ENCODE data around the gene MPZL2.

Gene MPZL2

DNA sequence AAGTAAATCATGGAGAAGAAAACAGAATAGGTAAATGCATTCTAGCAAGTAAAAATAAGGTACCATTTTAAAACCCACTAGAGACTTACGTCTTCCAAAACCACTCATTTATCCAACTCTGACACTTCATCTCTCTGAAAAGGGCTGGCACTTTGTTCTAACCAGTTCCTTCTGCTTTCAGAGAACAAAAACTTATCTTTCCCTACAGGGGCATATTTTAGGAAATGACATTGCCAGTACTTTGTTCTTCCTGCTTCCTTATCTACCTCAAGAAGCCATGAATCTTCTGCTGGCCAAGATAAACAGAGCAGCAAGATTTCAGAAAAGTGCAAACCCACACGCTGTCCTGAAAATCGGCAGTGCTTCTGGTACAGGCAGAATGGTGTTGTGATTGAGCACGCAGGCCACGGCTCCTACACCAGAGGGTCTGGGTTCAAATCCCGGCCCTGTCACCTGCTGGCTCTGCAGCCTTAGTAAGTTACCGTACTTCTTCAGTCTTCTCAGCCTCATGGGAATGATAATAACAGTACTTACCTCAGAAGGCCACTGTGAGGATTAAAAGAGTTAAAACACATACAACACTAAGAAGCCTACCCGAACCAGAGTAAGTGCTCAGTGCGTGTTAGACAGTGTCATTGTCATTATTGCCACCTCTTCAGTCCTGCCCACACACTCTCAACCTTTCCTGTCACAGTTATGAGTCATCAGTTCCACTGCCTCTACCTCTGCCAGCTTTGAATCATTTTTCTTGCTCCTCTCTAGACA, 22.9 kb downstream of the MPZL2 start:
- peak; percentile 69 to 74 for DNase-seq

DNA sequence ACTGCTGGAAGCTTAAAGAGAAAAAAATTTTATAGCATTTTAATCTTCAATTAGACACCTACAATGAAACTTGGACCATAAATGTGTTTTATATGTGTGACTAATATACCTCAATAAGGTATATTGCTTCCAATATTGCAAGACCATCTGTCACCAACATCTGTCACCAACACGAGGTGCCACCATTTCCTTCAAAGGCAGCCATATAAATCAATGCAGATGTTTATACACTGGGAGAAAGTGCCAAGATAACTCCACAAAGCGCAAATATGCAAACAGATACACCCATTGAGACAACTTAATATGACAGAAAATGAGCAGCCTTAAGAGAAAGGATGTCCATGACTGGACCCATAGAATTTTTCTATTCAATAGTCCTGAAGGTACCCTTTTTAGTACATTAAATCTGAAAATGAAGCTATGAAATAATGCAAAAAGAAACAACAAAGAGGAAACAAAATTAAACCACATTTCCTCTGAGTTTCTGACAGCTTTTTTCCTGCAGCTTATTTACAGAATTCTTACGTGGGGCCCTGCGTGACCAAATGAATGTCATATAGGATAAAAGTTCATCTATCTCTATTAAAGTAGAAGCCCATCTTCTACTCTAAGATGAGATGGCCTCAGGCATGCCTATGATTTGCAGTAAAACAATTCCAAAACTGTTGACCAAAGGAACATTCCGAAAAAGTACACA, 24.4 kb downstream of the MPZL2 start:
- no peak for DNase-seq

- no peak for DNase-seq
These were observed 25.2 kb downstream of the MPZL2 start for GRCh38 chr11:118238929-118239328.

GRCh38 chr11:118238421-118238820, 25.7 kb downstream of the MPZL2 start:
- no peak for DNase-seq

GRCh38 chr11:118236170-118236569, 27.9 kb downstream of the MPZL2 start:
- no peak for DNase-seq

DNA sequence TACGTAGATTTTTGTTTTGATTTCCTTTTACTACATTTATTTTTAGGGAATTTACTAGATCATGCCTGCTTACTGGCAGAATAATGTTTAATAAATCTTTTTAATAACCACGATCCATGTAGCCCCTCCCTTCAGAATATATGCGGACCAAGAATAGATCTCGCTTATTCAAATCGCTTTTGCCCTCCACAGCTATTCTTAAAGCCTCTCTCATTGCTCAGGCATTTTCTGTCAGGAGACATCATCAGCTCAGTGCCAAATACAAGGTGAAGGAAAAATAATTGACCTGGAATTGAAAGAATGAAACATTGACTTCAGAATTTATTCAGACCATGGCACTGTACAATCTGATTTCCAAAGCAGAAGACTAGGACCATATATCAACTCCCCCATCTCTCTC, 29.3 kb downstream of the MPZL2 start:
- DNase-seq: no peak

DNA sequence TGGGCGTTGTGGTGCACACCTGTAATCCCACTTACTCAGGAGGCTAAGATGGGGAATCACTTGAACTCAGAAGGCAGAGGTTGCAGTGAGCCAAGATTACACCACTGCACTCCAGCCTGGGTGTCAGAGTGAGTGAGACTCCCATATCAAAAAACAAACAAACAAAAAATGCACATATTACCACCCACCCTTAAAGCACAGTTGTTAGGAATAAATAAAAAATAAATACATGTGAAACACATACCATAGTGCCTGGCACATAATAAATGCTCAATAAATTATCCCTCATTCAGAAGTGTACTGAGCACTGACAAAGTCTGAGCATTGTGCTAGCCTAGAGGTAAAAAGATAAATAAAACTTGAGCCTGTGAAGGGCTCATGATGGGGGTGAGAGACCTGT, 30.2 kb downstream of the MPZL2 start:
- DNase-seq: no peak

GRCh38 chr11:118233377-118233776, 30.7 kb downstream of the MPZL2 start:
- DNase-seq: no peak

DNA sequence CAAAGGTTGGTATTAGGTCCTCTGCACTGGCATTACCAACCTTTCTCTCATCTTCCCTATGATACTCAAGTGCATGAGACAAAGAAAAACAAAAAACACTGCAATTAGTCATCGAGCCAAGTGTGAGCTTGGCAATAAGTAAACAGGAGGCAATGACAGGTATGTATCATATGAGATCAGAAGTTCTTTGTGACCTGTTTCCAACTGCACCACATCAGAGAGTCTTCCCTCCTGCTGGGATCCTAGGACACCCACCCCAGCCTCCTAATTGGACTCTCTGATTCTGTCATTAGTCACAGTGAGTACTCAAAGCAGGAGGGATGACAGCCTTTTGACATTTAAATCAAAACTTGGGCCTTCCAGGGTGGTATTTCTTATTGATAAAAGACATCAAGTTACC, 31.4 kb downstream of the MPZL2 start:
- peak; percentile 61 to 69 for DNase-seq

GRCh38 chr11:118231461-118231860, 32.6 kb downstream of the MPZL2 start:
- peak in 1 of 2 experiments; percentile 12 for DNase-seq

- DNase-seq: peak; percentile 32 to 39
These were observed 34.0 kb downstream of the MPZL2 start for GRCh38 chr11:118230088-118230487.

- no peak for DNase-seq
These were observed 34.7 kb downstream of the MPZL2 start for GRCh38 chr11:118229274-118229847.

DNA sequence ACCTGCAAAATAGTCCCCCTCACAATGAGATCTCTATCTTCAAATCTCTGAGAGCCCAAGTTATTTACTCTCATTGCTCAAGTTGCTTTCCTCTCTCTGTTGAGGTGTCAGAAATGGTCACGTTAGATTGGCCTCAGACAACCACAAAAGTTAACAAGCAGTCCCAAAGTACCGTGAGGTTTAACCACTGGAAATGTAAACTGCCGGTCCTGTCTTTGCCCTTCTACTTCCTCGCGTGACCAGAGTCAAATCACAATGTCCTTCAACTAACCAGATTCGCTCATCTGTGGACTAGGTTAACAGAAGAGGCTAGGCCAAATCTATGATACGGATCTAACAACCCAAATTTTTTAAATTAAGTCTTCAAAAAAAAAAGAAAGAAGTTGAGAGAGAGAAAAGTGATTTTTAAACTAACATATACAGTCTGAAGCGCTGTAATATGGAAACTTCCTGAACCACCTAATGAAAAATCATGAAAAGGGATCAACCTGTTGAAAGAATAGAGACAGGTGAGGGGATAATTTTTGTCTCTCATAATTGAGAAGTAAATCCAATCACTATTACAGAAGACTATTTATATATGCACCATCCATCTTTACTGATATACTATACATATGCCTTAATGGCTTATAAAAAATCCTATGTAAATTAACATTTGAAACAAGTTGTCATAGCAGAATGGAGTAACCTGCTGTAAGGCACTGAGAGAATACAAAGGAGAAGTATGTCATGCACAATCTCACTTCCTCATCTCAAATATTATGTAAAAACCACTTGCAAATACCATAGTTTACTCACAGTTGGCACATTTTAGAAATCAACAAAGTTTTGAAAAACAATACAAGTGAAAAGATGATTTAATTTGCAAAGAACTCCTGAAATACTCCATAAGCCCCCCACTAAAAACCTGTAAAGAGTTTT, 36.0 kb downstream of the MPZL2 start:
- DNase-seq: peak; percentile 29 to 39

DNA sequence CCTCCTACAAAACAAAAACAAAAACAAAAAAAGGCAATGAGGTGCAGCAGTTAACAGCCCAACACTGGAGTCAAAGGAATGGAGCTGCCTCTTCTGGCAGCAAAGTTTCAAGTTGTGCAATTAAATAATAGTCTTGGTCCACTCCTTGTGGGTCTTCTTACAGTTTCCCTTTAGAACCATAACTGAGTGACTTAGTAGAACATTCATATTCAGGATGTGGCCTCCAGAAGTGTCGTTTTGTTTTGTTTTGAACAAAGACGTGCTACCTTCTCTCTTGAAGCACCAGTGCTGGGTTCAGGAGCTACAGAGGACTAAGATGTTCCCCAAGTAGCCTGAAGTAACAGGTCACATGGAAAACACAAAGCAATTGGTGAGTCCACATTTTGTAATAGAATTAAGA, 37.3 kb downstream of the MPZL2 start:
- DNase-seq: peak; percentile 17 to 18

DNA sequence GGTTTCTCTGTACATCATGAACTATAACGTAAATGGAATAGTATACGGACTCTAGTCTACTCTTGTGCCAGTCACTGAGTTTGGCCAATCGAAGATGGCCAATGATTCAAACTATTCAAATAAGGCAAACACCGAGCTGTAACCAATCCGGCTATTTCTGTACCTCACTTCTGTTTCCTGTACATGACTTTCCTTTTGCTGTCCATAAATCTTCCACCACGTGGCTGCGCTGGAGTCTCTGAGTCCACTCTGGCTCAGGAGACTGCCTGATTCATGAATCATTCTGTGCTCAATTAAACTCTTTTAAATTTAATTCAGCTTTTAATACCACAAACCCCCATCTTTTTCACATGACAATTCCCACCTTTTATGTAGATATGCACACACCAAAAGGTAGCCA, 37.8 kb downstream of the MPZL2 start:
- DNase-seq: peak; percentile 30 to 41

GRCh38 chr11:118224511-118225188, 39.4 kb downstream of the MPZL2 start, which contains the start of gene JAML:
Gene JAML, minus strand, starts transcription at chr11:118225011. Its CDS starts 10,145 bp downstream, at chr11:118214866.
- DNase-seq: peak; percentile 71 to 76

GRCh38 chr11:118223992-118224391, 40.1 kb downstream of the MPZL2 start:
- peak; percentile 63 for DNase-seq

DNA sequence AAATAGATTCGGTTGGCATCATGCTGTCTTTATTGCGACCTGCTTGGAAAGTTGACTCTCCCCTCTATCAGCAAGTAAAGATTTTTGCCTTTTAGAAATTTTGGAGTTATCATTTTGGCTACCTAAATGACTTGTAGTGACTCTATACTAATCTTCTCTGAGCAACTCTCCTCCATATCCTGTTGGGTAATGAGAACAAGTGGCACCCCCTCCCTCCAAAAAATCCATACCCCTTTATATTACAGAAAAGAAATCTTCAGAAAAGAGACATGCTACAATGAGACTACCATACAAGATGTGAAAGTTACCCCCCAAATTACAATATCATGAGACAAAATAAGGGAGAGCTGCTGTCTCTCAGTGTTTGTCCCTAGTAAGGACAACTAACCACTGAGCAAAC, 40.5 kb downstream of the MPZL2 start:
- DNase-seq: peak in 1 of 2 experiments; percentile 4

- no peak for DNase-seq
These were observed 41.7 kb downstream of the MPZL2 start for GRCh38 chr11:118222437-118222836.

DNA sequence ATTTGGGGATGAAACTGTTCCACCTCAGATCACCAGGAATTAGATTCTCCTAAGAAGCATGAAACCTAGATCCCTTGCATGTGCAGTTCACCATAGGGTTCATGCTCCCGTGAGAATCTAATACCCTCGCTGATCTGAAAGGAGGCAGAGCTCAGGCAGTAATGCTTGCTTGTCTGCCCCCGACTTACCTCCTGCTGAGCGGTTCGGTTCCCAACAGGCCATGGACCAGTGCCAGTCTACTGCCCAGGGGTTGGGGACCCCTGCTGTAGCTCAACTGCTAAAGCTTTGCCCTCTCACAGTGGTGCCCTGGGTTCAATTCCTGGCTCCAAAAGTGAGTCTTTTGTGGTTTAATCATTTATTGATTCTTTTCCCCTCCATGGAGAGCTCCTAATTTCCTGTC, 42.7 kb downstream of the MPZL2 start:
- peak; percentile 48 to 52 for DNase-seq

DNA sequence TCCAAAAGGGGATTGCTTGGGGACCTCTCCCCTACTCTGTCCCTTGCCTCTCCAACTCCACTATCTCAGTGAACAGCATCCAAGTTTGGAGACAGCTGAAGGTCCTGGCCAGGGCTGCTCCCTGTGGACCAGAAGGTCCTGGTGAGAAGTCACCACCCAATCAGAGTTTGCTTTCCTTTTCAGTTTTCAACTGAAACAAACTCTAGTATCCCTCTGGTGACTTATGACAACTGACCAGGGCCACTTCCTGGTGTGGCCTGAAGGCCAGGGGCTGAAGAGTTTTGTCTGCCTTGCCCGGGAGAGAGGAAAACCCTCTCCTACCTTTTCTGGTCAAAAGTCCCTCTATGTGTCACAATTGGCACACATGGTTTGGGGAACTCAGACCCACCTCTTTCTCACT, 44.4 kb downstream of the MPZL2 start:
- DNase-seq: peak in 1 of 2 experiments; percentile 51

DNA sequence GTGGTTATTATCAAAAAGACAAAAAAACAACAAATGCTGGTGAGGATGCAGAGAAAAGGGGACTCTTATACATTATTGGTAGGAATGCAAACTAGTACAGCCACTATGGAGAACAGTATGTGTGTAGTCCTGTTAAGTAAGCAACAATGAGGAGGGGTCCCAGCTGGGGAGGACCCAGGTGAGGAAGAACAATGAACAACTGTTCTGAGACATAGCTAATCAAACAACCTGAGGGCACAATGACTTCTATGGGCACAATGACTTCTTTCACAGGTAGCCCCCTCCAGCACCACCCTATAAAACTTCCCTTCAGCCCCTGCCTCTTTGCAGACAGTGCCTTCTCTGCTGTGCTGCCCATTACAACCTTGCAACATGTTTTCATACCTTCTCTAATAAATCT, 44.9 kb downstream of the MPZL2 start:
- no peak for DNase-seq

Data from activated T-cell treated with anti-CD3 and anti-CD28 coated beads, Interleukin-2, amount 50 U/mL, for 48 hours (primary cell).